HG03095 (cell line): ENCODE measurements around the gene S100A10.

ENCODE experiments used
- ATAC-seq: cut with Tn5 transposase; IDR thresholded peaks from one replicate; pipeline ENCODE4 v1.9.1; 2021; ENCODE audit warnings: moderate library complexity; ENCODE audit not compliant: unreplicated experiment

The S100A10 gene

GRCh38 chr1:151939141-151939540 lies 54.5 kb downstream of the S100A10 start:
- no peak for ATAC-seq

- no peak for ATAC-seq
Observed at GRCh38 chr1:151936653-151937052, 57.0 kb downstream of the S100A10 start.

DNA sequence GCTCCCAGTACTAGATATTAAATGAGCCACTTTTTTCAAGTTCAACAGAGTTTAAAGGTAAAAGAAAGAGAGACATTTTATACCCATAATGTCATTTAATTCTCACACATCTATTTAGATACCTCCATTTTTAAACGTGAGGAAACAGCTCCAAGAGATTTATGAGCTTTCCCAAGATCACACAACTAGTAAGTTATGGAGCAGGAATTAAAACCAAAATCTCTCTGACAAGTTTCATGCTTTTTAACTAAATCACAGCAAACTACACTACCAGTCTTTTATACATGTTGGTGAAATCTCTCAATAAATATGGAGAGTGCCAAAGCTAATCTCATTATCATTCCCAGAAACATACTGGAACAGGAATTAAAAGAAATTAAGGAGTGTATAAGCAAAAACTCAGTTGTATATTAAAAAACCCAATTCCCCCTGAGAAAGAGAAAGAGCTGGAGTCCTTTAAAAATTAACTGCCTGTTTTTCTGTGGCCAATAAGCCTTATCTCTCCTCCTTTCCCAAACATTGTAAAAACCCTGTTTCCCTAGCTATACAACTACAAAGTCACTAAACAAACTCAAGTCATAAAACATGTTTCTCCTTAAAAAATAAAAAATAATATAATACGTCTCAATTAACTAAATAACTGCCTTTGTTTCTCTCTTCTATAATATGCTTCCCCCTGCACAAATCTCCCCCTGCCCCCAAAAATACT lies 57.6 kb downstream of the S100A10 start:
- ATAC-seq, result no peak

DNA sequence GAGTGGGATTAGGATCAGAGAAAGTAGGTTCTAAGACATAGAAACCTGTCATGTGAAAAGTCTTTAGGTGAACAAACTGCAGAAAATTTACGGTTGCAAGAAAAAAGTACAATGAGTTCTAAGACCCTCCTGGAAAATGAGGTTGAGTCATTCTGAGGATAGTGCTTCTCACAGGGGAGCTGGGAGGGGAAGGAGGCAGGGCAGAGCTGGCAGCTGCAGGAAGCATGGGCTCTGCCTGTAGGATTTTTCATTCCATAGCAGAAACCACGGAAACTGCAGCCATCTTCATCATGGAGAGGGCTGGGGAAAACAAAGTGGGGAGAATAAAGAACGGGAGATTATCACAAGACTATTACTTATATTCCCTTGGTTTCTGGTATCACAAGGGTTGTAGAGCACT lies 58.5 kb downstream of the S100A10 start:
- ATAC-seq, result no peak

DNA sequence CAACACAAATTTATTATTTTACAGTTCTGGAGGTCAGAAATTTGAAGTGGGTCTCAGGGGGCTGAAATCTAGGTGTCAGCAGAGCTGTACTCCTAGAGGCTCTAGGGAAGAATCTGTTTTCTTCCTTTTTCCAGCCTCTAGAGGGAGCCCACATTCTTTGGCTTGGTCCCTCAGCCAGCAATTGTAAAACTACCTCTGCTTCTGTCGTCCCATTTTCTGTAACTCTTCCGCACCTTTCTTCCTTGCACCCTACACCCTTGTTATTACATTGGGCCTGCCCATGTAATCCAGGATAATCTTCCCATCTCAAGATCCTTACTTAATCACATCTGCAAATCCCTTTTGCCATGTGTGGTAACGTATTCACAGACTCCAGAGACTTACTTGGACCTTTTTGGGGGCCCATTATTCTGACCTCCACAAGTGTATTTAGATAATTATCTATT lies 59.6 kb downstream of the S100A10 start:
- no peak for ATAC-seq
